Mammary epithelial cell (primary cell): ENCODE data around the gene ADCY9.

Source experiments
- EZH2 ChIP-seq: IDR thresholded peaks from 2 replicates; pipeline ENCODE4 v1.6.1; 2012; ENCODE audit warnings: low read length, inconsistent platforms, borderline replicate concordance
- TF ChIP-seq, protein P1 (sequence below), 2 donors: IDR thresholded peaks in 1 of 2; conservative IDR thresholded peaks in 1 of 2; 2 replicates each; pipeline ENCODE4 v1.5.1; 2011 to 2012; ENCODE audit warnings: inconsistent platforms in 2 of 2, low read length in 2 of 2, mild to moderate bottlenecking in 2 of 2, control low read depth in 1 of 2, low read depth in 1 of 2; ENCODE audit not compliant: insufficient read depth in 1 of 2; ENCODE audit errors: extremely low read depth in 1 of 2

DNA sequence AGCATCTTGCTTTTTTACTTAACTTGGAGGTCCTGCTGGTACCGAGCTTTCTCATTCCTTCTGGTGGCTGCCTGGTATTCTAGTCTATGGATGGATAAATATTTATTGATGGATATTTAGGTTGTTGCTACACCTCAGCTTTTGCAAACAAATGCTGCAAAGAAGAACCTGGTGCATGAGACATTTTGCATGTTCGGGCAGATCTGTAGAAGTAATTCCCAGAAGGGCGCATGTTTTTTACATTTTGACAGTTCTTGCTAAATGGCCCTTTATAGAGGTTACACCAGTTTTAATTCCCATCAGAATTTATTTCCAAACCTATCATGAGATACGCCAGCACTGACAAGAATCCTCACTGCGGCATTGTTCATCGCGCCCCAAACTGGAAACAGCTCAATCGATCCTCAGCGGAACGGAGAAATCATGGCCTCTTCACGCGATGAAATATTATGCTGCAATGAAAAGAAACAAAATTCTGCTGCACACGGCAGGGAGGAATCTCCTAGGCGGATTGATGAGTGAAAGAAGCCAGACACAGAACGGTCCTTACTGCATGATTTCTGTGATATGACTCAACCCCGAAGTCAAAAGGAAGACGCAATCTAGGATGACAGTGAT is 167.8 kb downstream of the ADCY9 start:
- TF ChIP-seq, protein P1, sequence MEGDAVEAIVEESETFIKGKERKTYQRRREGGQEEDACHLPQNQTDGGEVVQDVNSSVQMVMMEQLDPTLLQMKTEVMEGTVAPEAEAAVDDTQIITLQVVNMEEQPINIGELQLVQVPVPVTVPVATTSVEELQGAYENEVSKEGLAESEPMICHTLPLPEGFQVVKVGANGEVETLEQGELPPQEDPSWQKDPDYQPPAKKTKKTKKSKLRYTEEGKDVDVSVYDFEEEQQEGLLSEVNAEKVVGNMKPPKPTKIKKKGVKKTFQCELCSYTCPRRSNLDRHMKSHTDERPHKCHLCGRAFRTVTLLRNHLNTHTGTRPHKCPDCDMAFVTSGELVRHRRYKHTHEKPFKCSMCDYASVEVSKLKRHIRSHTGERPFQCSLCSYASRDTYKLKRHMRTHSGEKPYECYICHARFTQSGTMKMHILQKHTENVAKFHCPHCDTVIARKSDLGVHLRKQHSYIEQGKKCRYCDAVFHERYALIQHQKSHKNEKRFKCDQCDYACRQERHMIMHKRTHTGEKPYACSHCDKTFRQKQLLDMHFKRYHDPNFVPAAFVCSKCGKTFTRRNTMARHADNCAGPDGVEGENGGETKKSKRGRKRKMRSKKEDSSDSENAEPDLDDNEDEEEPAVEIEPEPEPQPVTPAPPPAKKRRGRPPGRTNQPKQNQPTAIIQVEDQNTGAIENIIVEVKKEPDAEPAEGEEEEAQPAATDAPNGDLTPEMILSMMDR (conservative IDR thresholded peaks at IDR 0.05 in 1 of 2, IDR thresholded peaks at IDR 0.05 in 1 of 2; ENCODE audit: extremely low read depth in 1 of 2, insufficient read depth in 1 of 2, low read depth in 1 of 2, low read length in 2 of 2), result no peak
- no peak for TF ChIP-seq EZH2
